HG03558 (cell line): Measurements from ENCODE around the gene NR6A1.
"Not testable (repeated sequence)": the region's sequence is repeated elsewhere in the genome, so short reads cannot be mapped to it uniquely, and the experiment has no call there.

ENCODE experiments used
- ATAC-seq: cut with Tn5 transposase; IDR thresholded peaks from one replicate; pipeline ENCODE4 v1.9.1; 2021; ENCODE audit warnings: moderate number of reproducible peaks; ENCODE audit not compliant: unreplicated experiment; ENCODE audit errors: extremely low read depth

NR6A1 gene

GRCh38 chr9:124626276-124626675 lies 144.8 kb downstream of the NR6A1 start:
- no peak for ATAC-seq

DNA sequence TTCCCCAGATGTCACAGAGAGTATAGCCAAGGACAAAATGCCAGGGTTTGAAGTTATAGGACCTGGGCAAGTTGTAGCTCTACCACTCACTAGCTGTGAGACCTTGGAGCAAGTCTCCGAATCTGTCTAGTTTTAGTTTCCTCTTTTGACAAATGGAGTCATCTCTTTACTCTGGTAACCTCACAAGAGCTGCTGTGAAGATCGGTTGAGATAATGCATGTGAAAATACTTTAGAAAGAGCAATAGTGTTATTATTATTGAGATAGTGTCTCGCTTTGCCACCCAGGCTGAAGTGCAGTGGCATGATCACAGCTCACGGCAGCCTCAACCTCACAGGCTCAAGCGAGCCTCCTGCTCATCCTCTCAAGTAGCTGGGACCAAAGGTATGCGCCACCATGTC lies 146.0 kb downstream of the NR6A1 start:
- no peak for ATAC-seq

DNA sequence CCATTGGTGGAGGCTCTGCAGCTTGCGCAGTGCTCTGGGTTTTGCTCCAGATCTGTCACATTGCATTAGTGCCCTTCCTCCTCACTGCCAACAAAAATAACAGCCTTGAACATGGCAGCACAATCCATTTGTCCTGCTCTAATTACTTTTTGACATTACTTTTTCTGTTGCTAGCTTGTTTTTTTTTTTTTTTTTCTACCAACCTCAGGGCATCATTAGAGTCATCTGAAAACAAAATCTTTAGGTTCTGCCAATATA lies 146.4 kb downstream of the NR6A1 start:
- ATAC-seq, result no peak

- ATAC-seq, result no peak
These were observed 147.0 kb downstream of the NR6A1 start for GRCh38 chr9:124623966-124624734.

- no peak for ATAC-seq
These were observed 148.2 kb downstream of the NR6A1 start for GRCh38 chr9:124622882-124623281.

GRCh38 chr9:124621371-124622328 lies 149.5 kb downstream of the NR6A1 start:
- no peak for ATAC-seq

- ATAC-seq, result no peak
These were observed 152.6 kb downstream of the NR6A1 start for GRCh38 chr9:124618476-124618875.

GRCh38 chr9:124617477-124618141 lies 153.5 kb downstream of the NR6A1 start:
- ATAC-seq, result no peak

GRCh38 chr9:124616961-124617360 lies 154.2 kb downstream of the NR6A1 start:
- no peak for ATAC-seq

DNA sequence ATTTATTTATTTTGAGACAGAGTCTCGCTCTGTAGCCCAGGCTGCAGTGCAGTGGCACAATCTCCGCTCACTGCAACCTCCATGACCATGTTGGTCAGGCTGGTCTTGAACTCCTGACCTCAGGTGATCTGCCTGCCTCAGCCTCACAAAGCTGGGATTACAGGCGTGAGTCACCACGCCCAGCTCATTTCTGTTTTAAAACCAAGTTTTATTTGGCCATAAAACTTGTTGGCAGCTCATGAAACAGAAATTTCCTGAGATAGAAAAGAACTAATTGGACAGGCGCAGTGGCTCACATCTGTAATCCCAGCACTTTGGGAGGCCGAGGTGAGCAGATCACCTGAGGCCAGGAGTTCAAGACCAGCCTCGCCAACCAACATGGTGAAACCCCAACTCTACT lies 155.3 kb downstream of the NR6A1 start:
- ATAC-seq, result not testable (repeated sequence)

DNA sequence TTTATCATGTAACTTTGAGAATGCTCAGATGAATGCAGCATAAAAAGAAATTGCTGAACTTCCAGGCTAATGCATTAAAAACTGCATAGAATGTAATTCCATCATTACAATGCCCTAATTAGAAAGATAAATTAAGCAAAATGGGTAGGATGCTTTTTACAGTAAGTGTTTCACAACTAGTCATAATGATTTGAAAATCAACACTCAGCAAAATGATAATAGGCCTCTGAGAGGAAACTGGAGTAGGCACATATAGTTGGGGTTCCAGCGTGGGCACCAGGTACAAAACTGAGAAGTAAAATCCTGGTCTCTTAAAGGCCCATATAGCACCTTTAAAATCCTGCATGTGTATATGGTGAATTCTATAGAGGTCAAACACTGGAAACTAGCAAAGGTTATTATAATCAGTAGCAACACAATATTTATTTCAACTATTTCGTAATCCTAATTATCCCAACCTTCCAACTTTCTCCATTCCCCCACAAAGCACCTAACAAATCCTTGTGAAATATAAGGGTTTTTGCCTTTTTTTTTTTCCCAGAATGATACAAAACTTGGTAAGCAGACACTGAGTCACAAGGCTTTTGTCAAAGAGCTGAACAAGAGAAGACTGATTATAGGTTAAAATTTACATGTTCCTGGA lies 155.9 kb downstream of the NR6A1 start:
- no peak for ATAC-seq

- no peak for ATAC-seq
These were observed 157.3 kb downstream of the NR6A1 start for GRCh38 chr9:124613849-124614248.

- ATAC-seq, result no peak
These were observed 160.0 kb downstream of the NR6A1 start for GRCh38 chr9:124611106-124611505.

GRCh38 chr9:124606027-124606426 lies 165.1 kb downstream of the NR6A1 start:
- no peak for ATAC-seq

DNA sequence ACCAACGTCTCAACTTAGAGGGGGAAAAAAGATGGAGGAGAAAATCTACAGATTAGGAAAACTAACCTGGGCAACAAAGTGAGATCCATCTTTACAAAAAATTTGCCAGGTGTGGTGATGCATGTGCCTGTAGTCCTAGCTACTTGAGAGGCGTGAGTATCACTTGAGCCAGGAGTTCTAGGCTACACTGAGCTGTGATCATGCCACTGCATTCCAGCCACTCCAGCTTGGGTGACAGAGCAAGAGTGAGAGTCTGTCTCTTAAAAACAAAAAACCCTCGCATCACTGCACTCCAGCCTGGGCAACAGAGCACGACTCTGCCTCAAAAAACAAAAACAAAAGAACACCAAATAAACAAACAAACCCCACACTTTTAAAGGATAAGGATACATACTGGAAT lies 165.9 kb downstream of the NR6A1 start:
- no peak for ATAC-seq

GRCh38 chr9:124602632-124603031 lies 168.5 kb downstream of the NR6A1 start:
- ATAC-seq, result no peak

DNA sequence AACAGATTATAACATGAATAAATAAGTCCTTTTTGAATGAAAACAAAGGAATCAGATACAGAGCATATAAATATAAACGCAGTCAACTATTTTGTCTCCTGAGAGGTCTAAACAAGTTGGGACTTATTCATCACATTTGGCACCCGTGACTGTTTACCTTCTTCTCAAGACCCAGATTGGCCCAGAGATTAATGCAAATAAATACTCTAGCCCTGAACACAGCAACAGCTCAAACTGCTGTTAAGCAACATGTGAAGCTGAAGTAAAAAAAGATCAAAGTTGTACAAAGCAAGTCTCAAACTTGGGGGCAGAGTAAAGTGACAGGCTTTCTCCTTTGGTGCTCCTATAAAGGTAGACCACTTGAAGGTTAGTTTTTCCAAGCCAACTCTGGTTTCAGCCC lies 168.9 kb downstream of the NR6A1 start:
- ATAC-seq, result no peak

DNA sequence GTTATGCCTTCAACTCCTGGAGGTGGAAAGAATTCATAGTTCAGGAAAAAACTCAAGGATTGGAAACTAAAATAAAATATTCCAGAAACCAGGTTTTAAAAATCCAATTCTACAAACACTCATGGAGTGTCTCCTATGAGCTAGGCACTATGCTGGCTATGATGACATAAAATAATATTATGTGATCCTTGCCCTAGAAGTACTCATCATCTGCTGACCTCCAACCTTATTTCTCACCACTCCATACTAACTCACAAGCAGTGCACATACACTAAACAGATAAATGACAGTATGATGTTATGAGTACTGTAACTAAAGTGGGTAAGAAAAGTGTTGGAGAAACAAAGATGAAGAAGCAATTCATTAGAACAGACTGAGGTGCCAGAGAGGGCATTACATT lies 170.7 kb downstream of the NR6A1 start:
- no peak for ATAC-seq

DNA sequence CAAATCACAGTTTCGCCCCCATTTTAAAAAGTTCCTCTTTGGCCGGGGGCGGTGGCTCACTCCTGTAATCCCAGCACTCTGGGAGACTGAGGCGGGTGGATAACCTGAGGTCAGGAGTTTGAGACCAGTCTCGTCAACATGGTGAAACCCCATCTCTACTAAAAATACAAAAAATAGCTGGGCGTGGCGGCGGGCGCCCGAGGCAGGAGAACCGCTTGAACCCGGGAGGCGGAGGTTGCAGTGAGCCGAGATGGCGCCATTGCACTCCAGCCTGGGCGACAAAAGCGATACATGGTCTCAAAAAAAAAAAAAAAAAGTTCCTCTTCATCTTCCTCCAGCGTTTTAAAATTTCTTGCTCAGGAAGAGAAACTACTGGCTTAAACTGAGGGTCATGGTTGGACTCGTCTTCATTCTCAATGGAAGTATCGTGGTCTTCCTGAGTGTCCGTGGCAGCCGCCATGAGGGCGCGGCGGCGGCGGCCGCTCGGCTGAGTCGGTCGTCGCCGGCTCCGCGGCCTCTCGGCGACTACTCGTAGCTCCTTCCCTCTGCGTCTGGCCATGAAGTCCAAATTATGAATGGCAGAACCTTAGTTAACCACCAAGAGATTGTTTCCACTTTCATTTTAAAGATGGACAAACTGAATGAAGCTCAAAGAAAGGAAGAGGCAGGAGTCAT lies 171.9 kb downstream of the NR6A1 start:
- no peak for ATAC-seq

DNA sequence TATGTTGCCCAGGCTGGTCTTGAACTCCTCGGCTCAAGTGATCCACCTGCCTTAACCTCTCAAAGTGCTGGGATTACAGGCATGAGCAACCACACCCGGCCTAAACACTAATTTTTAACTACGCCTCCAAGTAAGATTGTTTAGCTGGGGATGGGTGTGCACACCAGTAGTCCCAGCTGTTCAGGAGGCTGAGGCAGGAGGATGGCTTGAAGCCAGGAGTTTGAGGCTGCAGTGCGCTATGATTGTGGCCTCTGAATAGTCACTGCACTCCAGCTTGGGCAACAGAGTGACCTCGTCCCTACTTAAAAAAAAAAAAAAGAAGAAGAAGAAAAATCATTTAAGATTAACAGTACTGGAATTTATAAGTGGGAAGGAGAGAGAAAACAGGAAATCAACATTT lies 173.1 kb downstream of the NR6A1 start:
- no peak for ATAC-seq
